GM12878 (cell line): ENCODE measurements around the gene DBI. TPM values are rescaled to one million over a fixed set of nuclear protein-coding genes. Genes with fewer than 3 reads are reported as not detected.

ENCODE experiments used
- ATAC-seq: fragments of 200-7000 bp; cut with Tn5 transposase; 3 replicates; pipeline ENCODE4 v1.9.1; 2020; ENCODE audit warnings: mild to moderate bottlenecking, moderate library complexity
- BruUV-seq: library from RNA; stranded (reverse); fragments of 400-500 nt; replicated peaks from 2 replicates; lab custom pipeline; 2021; lab: Mats Ljungman, UMichigan
- CTCF ChIA-PET: fragments of 300-600 bp; sonication (Branson Sonifier 250); formaldehyde crosslinking; extraction: SDS; loops from one replicate; lab custom pipeline; 2021; ENCODE audit warnings: inconsistent platforms; lab: Yijun Ruan, JAX
- POLR2A ChIA-PET: fragments of 350-600 bp; formaldehyde crosslinking; extraction: SDS; loops from one replicate; lab custom pipeline; 2021; ENCODE audit warnings: inconsistent platforms; lab: Charles Lee
- RAD21 ChIA-PET: fragments of 300-600 bp; sonication (Branson Sonifier 250); formaldehyde crosslinking; loops from one replicate; lab custom pipeline; 2023; ENCODE audit warnings: antibody characterized with exemption; ENCODE audit not compliant: unreplicated experiment; lab: Charles Lee
- SMC1A ChIA-PET: fragments of 300-600 bp; sonication (Branson Sonifier 250); formaldehyde crosslinking; loops from one replicate; lab custom pipeline; 2023; ENCODE audit not compliant: unreplicated experiment, uncharacterized antibody; lab: Charles Lee
- DNase-seq: peaks from one replicate; pipeline ENCODE4 v3.0.0-alpha.2; 2011; ENCODE audit warnings: low read depth, low spot score
- FAIRE-seq: peaks from 3 replicates; lab custom pipeline; 2011; peaks lifted over from hg19 to GRCh38; lab: Jason Lieb, UNC
- H2AFZ ChIP-seq: 2 replicates; pipeline ENCODE4 v1.6.0; 2011; ENCODE audit warnings: low read depth, low read length, control low read depth; ENCODE audit not compliant: control insufficient read depth
- H3K27ac ChIP-seq: 2 replicates; pipeline ENCODE4 v1.5.1; 2011; ENCODE audit warnings: control low read depth; ENCODE audit not compliant: control insufficient read depth, insufficient read depth
- H3K27me3 ChIP-seq, 2 experiments: replicated peaks in 1 of 2; 2 replicates each; pipeline versions ENCODE4 v1.6.0 to v1.6.1; 2011; ENCODE audit warnings: low read length in 1 of 2; ENCODE audit not compliant: control insufficient read depth in 2 of 2, insufficient read depth in 2 of 2
- H3K36me3 ChIP-seq, 2 experiments: 2 replicates each; pipeline ENCODE4 v1.5.1; 2011; ENCODE audit warnings: low read length in 1 of 2; ENCODE audit not compliant: control insufficient read depth in 2 of 2, insufficient read depth in 2 of 2
- H3K4me1 ChIP-seq: 2 replicates; pipeline ENCODE4 v1.6.1; 2011; ENCODE audit warnings: mild to moderate bottlenecking, low read length, moderate library complexity, mixed read lengths; ENCODE audit not compliant: control insufficient read depth, insufficient read depth
- H3K4me2 ChIP-seq: 2 replicates; pipeline ENCODE4 v1.6.0; 2011; ENCODE audit warnings: control low read depth; ENCODE audit not compliant: control insufficient read depth, insufficient read depth
- H3K4me3 ChIP-seq: fragments of 200-600 bp; sonication (generic); 2 replicates; pipeline ENCODE4 v1.5.1; 2016
- H3K79me2 ChIP-seq: 2 replicates; pipeline ENCODE4 v1.6.0; 2011; ENCODE audit warnings: low read length; ENCODE audit not compliant: control insufficient read depth, insufficient read depth
- H3K9ac ChIP-seq: 2 replicates; pipeline ENCODE4 v1.8.0; 2011; ENCODE audit warnings: low read length, control low read depth, mixed read lengths; ENCODE audit not compliant: control insufficient read depth, insufficient read depth
- H3K9me3 ChIP-seq: replicated peaks from 3 replicates; pipeline ENCODE4 v1.5.1; 2011; ENCODE audit warnings: mild to moderate bottlenecking, low read length; ENCODE audit not compliant: control insufficient read depth, insufficient read depth
- H4K20me1 ChIP-seq: 2 replicates; pipeline ENCODE4 v1.6.0; 2011; ENCODE audit not compliant: control insufficient read depth, insufficient read depth
- FOXK2 ChIP-seq: fragments of 450-650 bp; IDR thresholded peaks from 2 replicates; pipeline ENCODE4 v1.6.1; 2017; ENCODE audit warnings: mild to moderate bottlenecking, moderate library complexity
- HDGF ChIP-seq: fragments of 450-650 bp; IDR thresholded peaks from 2 replicates; pipeline ENCODE4 v1.6.1; 2016; ENCODE audit warnings: antibody characterized with exemption
- RAD21 ChIP-seq: IDR thresholded peaks from 2 replicates; pipeline ENCODE4 v1.6.1; 2011; ENCODE audit warnings: mild to moderate bottlenecking, low read depth, low read length, moderate library complexity; ENCODE audit not compliant: insufficient read depth
- SMARCA5 ChIP-seq: fragments of 450-650 bp; IDR thresholded peaks from 2 replicates; pipeline ENCODE4 v1.6.1; 2017; ENCODE audit warnings: mild to moderate bottlenecking
- SMC3 ChIP-seq: IDR thresholded peaks from 2 replicates; pipeline ENCODE4 v1.6.1; 2011; ENCODE audit warnings: low read length, improper control_type of control experiment, borderline replicate concordance
- STAT1 ChIP-seq: fragments of 450-650 bp; conservative IDR thresholded peaks from 2 replicates; pipeline ENCODE4 v1.6.1; 2014; ENCODE audit warnings: antibody characterized with exemption, mild to moderate bottlenecking
- WRNIP1 ChIP-seq: IDR thresholded peaks from 2 replicates; pipeline ENCODE4 v1.6.1; 2011; ENCODE audit warnings: low read depth, low read length, improper control_type of control experiment, borderline replicate concordance
- YY1 ChIP-seq: IDR thresholded peaks from 2 replicates; pipeline ENCODE4 v1.6.1; 2011; ENCODE audit warnings: low read depth, mild to moderate bottlenecking, low read length
- ZSCAN29 ChIP-seq: fragments of 450-650 bp; IDR thresholded peaks from 2 replicates; pipeline ENCODE4 v1.6.1; 2017; ENCODE audit warnings: mild to moderate bottlenecking, moderate library complexity
- WGBS: methylation state at CpG from one replicate; pipeline ENCODE4 v1.1.6; 2016; ENCODE audit warnings: low lambda C conversion rate; ENCODE audit not compliant: insufficient replicate concordance, insufficient coverage; ENCODE audit errors: missing lambda C conversion rate; 5-methylcytosine and 5-hydroxymethylcytosine counted together
- in situ Hi-C: fragments of 300-500 bp; cut with MboI; formaldehyde crosslinking; loops from 9 replicates; pipeline ENCODE4 v1.14.3; 2018; ENCODE audit warnings: mixed read lengths
- intact Hi-C: fragments of 100-400 bp; cut with micrococcal nuclease; formaldehyde crosslinking; loops from one replicate; pipeline ENCODE4 v1.14.2; 2022; ENCODE audit not compliant: unreplicated experiment
- polyA plus RNA-seq, 11 experiments: library from polyadenylated mRNA; depleted of rRNA in 4 of 11; unstranded in 6 of 11; stranded (reverse) in 5 of 11; fragments of >200 nt; fragmentation: Nextera tagmentation in 4 of 11; fragmentation: Illumina TruSeq in 1 of 11; extraction: Ambion mirVana in 4 of 11; extraction: Trizol in 1 of 11; gene quantifications; 1 replicate in 1 of 11; 2 replicates in 10 of 11; pipeline versions ENCODE4 v1.2.1 to v1.2.3, GENCODE V29; 2011 to 2016; ENCODE audit warnings: inconsistent platforms in 2 of 11, missing spikeins in 2 of 11, low read depth in 1 of 11
- total RNA-seq, 4 experiments: library from RNA; depleted of rRNA in 3 of 4; stranded (reverse); fragments of >200 nt in 3 of 4; fragmentation: Illumina TruSeq in 1 of 4; extraction: Trizol in 1 of 4; gene quantifications; 2 replicates each; pipeline versions ENCODE4 v1.2.1 to v1.2.3, GENCODE V29; 2013 to 2021
- TF ChIP-seq, protein P1 (sequence below), 3 experiments: IDR thresholded peaks in 2 of 3; conservative IDR thresholded peaks in 1 of 3; 2 replicates each; pipeline ENCODE4 v1.5.1; 2011; ENCODE audit warnings: low read depth in 3 of 3, low read length in 3 of 3, mild to moderate bottlenecking in 3 of 3, control low read depth in 2 of 3, moderate library complexity in 2 of 3, inconsistent platforms in 1 of 3, mixed read lengths in 1 of 3; ENCODE audit not compliant: control insufficient read depth in 2 of 3, insufficient read depth in 1 of 3; ENCODE audit errors: extremely low read depth in 1 of 3

Gene DBI
- total and polyA plus RNA-seq, 10 of the 15 experiments (the other 5 are each of a cell fraction or from before 2014, with no cell fraction given) = 248 to 2,567 (median 943) TPM

DNA sequence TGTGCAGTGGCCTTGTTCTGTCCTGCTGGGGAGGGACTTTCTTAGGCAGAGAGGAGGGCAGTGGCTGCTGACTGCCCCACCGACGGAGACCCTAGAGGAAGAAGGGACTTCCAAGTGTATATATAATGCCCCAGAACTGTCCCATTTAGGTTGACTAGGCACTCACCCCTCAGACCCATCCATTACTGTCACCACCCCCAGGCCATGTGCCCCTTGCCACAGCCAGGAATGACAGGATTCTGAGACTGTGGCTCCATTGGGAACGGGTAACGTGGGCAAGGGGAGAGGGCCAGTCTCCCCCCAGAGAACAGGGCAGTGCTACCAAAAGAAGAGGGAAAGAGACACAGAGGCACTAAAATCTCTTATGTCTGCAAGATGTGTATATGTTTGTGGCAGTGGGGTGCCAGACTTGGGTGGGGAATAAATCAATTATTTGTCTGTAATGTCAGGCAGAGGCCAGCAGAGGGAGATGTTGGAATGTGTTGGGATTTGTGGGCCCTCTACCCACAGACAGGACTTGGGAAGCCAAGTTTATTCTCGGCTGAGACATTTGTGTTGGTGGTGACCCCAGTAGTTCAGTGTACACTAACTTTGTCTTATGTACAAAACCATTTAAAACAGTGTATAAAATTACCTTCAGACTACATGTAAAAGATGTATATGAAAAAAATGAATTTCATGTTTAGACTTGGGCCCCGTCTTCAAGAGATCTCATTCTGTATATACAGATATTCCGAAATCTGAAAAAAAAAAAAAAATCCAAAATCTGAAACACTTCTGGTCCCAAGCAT lies 40.8 kb downstream of the DBI start:
- in situ Hi-C loops = no loop called here
- Histone ChIP-seq H3K4me1 (no peaks in the 10 kb centered on the region), H2AFZ (no peak overlapping the region), H3K9ac (no peak overlapping the region), H3K27ac (no peak overlapping the region), H3K79me2 (no peaks in the 10 kb centered on the region), H3K4me2 (no peak overlapping the region), H3K9me3 (no peaks in the 10 kb centered on the region), H4K20me1 (no peaks in the 10 kb centered on the region), H3K36me3 (no peaks in the 10 kb centered on the region), H3K27me3 (no peaks in the 10 kb centered on the region), H3K4me3 (no peak overlapping the region)
- intact Hi-C loops = loop anchor here (1.0 to 5.0 kb wide), 3 partner anchors 69 to 253 kb away; no protein-coding TSS in a partner anchor
- POLR2A ChIA-PET = no interaction called here
- ATAC-seq (peak; percentile 91), DNase-seq (peak; percentile 32), FAIRE-seq (peak; percentile 91)
- TF ChIP-seq SMARCA5 (0 out of 2 replicates have a peak, but pooled peaks have one; percentile 32), ZSCAN29 (no peak), FOXK2 (no peak), RAD21 (peak; percentile 83), WRNIP1 (0 out of 2 replicates have a peak, but pooled peaks have one; percentile 20), HDGF (no peak), YY1 (peak; percentile 47; the same call in 1 of the 2 replicates), STAT1 (0 out of 2 replicates have a peak, but pooled peaks have one; percentile 42), SMC3 (peak; percentile 96)
- TF ChIP-seq, protein P1, sequence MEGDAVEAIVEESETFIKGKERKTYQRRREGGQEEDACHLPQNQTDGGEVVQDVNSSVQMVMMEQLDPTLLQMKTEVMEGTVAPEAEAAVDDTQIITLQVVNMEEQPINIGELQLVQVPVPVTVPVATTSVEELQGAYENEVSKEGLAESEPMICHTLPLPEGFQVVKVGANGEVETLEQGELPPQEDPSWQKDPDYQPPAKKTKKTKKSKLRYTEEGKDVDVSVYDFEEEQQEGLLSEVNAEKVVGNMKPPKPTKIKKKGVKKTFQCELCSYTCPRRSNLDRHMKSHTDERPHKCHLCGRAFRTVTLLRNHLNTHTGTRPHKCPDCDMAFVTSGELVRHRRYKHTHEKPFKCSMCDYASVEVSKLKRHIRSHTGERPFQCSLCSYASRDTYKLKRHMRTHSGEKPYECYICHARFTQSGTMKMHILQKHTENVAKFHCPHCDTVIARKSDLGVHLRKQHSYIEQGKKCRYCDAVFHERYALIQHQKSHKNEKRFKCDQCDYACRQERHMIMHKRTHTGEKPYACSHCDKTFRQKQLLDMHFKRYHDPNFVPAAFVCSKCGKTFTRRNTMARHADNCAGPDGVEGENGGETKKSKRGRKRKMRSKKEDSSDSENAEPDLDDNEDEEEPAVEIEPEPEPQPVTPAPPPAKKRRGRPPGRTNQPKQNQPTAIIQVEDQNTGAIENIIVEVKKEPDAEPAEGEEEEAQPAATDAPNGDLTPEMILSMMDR (IDR thresholded peaks at IDR 0.05 in 2 of 3, conservative IDR thresholded peaks at IDR 0.05 in 1 of 3; ENCODE audit: control insufficient read depth in 2 of 3, extremely low read depth in 1 of 3, insufficient read depth in 1 of 3, low read depth in 3 of 3, low read length in 3 of 3) = peak; percentile 67 to 88 (median 73)
- BruUV-seq = no TSS peak
- SMC1A ChIA-PET = interaction anchor here (0.6 to 4.6 kb wide), 5 partner anchors 42 to 522 kb away, joined by 3 to 62 read pairs (median 5); no protein-coding TSS in a partner anchor
- CTCF ChIA-PET = interaction anchor here (0.7 to 10.3 kb wide), 7 partner anchors 17 to 79 kb away, joined by 3 to 187 read pairs (median 4); no protein-coding TSS in a partner anchor
- RAD21 ChIA-PET = interaction anchor here (1.1 to 7.3 kb wide), 2 partner anchors 28 to 68 kb away, joined by 3 to 75 read pairs; no protein-coding TSS in a partner anchor
- 50% methylated on average over 7 of the region's 7 CpGs for WGBS
